ENCODE results near the gene GRB2.
A peak's percentile ranks its signal among the peaks of the same experiment; 100 is the strongest.
"Not testable (repeated sequence)": the region's sequence is repeated elsewhere in the genome, so short reads cannot be mapped to it uniquely, and the experiment has no call there.

GRB2 gene

DNA sequence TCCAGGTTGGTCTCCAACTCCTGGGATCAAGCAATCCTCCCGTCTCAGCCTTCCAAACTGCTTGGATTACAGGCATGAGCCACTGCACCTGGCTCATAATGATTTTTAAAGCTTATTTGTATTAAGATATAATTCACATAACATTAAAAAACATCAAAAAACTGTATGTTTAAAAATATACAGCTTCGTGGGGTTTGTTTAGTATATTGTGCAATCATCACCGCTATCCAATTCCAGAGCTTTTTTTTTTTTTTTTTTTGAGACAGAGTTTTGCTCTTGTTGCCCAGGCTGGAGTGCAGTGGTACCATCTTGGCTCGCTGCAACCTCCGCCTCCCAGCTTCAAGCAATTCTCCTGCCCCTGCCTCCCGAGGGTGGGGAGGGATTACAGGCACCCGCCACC, 105.2 kb downstream of the GRB2 start:
- H3K27ac ChIP-seq: no peak overlapping the region
- H2AFZ ChIP-seq: no peak overlapping the region
- no peaks in the 10 kb centered on the region for H3K79me2 ChIP-seq
- H3K36me3 ChIP-seq (ENCODE audit: control insufficient read depth, insufficient read depth, low read length): no peaks in the 10 kb centered on the region
- H3K27me3 ChIP-seq (ENCODE audit: control insufficient read depth, insufficient read depth, low read length): no peaks in the 10 kb centered on the region
- H3K4me3 ChIP-seq (ENCODE audit: low read depth, low read length): no peak overlapping the region
- H3K4me2 ChIP-seq (ENCODE audit: low read length): no peak overlapping the region
- TF ChIP-seq, protein P1, sequence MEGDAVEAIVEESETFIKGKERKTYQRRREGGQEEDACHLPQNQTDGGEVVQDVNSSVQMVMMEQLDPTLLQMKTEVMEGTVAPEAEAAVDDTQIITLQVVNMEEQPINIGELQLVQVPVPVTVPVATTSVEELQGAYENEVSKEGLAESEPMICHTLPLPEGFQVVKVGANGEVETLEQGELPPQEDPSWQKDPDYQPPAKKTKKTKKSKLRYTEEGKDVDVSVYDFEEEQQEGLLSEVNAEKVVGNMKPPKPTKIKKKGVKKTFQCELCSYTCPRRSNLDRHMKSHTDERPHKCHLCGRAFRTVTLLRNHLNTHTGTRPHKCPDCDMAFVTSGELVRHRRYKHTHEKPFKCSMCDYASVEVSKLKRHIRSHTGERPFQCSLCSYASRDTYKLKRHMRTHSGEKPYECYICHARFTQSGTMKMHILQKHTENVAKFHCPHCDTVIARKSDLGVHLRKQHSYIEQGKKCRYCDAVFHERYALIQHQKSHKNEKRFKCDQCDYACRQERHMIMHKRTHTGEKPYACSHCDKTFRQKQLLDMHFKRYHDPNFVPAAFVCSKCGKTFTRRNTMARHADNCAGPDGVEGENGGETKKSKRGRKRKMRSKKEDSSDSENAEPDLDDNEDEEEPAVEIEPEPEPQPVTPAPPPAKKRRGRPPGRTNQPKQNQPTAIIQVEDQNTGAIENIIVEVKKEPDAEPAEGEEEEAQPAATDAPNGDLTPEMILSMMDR (IDR thresholded peaks at IDR 0.05): no peak
- H3K9me3 ChIP-seq (ENCODE audit: control insufficient read depth, low read length): no peaks in the 10 kb centered on the region
- no peaks in the 10 kb centered on the region for H3K4me1 ChIP-seq
- no peak overlapping the region for H3K9ac ChIP-seq

DNA sequence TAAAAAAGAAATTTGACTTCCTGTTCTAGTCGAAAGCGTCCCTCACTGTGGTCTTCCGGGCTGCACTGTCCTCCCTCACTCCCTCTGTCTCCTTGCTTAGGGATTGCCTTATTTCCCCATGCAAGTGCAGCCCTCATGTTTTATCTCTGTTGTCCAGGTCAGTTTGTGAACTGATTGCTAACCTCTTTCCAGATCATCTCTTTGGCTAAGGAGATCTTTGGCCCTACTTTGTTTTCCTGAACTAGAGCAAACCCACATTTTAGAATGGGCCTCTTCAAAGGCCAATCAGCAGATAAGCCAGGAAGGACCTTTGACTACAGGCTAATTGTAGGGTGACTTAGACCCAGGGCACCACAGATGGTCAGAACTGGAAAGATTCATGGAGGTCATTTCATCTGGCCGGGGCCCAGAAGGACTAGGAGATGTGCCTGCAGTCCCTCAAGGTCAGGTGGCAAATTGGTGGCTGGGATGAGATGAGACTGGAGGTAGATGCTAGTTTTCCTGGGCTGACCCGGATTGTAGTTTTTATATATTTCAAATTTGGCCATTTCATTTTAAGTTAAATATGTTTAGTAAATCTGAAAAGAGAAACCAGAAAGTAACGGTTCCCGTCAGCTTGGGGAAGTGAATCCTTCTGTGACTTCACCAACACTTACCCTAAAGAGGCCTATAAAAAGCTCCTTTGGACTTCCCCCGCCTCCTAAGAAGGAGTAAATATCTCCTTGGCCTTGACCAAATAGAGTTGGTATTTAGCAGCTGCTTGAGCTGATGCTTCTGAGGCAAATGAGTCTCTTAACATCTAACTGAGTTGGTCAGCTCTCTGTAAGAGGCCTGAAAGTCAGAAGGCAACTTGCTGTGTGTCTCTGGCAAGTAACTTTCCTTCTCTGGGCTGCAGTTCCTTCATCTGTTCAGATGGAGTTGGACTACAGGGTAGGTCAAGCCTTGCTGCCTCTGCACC, 110.0 kb downstream of the GRB2 start:
- Histone ChIP-seq H3K36me3 (ENCODE audit: control insufficient read depth, insufficient read depth, low read length) (no peaks in the 10 kb centered on the region), H3K9me3 (ENCODE audit: control insufficient read depth, low read length) (no peaks in the 10 kb centered on the region), H3K4me2 (ENCODE audit: low read length) (no peak overlapping the region), H3K4me3 (ENCODE audit: low read depth, low read length) (no peak overlapping the region), H3K9ac (no peak overlapping the region), H2AFZ (no peak overlapping the region), H3K27ac (peak overlapping the region; percentile 11), H3K27me3 (ENCODE audit: control insufficient read depth, insufficient read depth, low read length) (no peaks in the 10 kb centered on the region), H3K79me2 (no peaks in the 10 kb centered on the region), H3K4me1 (no peaks in the 10 kb centered on the region)
- TF ChIP-seq, protein P1 (IDR thresholded peaks at IDR 0.05): no peak

- not testable (repeated sequence) for H3K27ac ChIP-seq; H3K27me3 ChIP-seq (ENCODE audit: control insufficient read depth, insufficient read depth, low read length); H3K9me3 ChIP-seq (ENCODE audit: control insufficient read depth, low read length); H3K9ac ChIP-seq; H3K79me2 ChIP-seq; H3K4me3 ChIP-seq (ENCODE audit: low read depth, low read length); H2AFZ ChIP-seq; H3K4me2 ChIP-seq (ENCODE audit: low read length); H3K4me1 ChIP-seq; H3K36me3 ChIP-seq (ENCODE audit: control insufficient read depth, insufficient read depth, low read length)
Observed at GRCh38 chr17:75292810-75293448, 112.5 kb downstream of the GRB2 start.

DNA sequence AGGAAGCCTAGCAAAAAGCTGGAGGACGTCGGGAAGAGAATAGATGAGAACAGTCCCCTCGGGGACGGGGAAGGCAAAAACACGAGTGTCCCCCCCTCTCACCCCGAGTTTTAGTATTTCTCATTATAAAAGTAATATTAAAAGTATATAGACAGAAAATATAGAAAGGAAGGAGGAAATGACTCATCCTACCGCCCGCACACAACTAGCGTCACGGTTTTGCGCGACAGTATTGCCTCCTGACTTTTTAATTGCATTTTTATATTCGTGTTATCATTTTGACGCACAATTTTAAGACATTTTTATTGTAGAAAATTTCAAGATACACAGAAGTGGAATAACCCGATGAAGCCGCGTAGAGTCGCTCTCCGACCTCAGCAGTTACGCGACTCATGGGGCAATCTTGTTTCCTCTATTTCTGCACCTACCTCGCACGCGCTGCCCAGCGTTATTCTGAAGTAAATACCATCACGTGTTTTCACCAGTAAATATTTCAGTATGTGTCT, 115.6 kb downstream of the GRB2 start:
- Histone ChIP-seq H3K4me1 (no peaks in the 10 kb centered on the region), H3K9me3 (ENCODE audit: control insufficient read depth, low read length) (no peaks in the 10 kb centered on the region), H3K36me3 (ENCODE audit: control insufficient read depth, insufficient read depth, low read length) (no peaks in the 10 kb centered on the region), H2AFZ (peak overlapping the region; percentile 96), H3K4me2 (ENCODE audit: low read length) (peak overlapping the region; percentile 75), H3K9ac (no peak overlapping the region), H3K79me2 (peaks cover 3% of the 10 kb centered on the region), H3K27ac (peak overlapping the region; percentile 83), H3K4me3 (ENCODE audit: low read depth, low read length) (peak overlapping the region; percentile 65), H3K27me3 (ENCODE audit: control insufficient read depth, insufficient read depth, low read length) (no peaks in the 10 kb centered on the region)
- TF ChIP-seq, protein P1 (IDR thresholded peaks at IDR 0.05): peak; percentile 20

DNA sequence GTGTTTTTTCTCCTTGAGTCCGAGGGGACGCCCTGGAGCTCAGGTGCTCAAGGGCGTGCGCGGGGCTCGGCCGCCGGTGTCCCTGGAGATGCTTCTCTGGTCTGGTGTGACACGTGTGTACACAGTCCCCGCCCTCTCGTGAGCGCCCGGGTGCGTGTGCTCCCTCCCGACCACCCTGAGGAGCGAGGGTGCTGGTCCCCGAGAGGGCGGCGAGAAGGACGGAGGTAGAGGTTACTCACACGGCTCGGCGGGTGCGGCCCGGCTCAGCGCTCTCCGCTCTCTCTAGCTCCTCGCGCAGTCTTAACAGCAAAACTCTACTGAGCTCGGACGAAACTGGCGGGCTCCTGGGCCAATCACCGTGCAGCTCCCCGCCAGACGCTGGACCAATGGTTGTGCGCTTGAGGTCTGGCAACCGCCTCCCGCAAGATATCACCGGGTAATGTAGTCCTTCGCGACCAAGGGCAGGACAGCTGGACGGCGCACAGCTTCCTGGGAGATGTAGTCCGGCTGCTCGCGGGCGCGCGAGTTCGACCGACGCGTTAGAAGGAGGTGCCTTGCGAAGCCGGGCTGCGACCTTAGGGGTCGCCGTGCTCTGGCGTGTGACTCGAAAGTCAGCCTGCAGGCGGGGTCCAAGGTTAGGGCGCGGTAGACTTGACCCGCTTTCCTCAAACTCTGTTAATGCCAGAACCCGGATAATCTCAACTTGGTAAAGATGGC, 116.2 kb downstream of the GRB2 start, which contains the start of gene SLC25A19:
Gene SLC25A19, minus strand, starts transcription at position 319 of the 717 bp plus-strand sequence. CDS start 2,669 bp downstream, outside the sequence.
- H3K4me2 ChIP-seq (ENCODE audit: low read length): peak within 1 kb of the TSS; percentile 75
- TF ChIP-seq, protein P1 (IDR thresholded peaks at IDR 0.05): no peak
- no peak within 1 kb of the TSS for H3K9ac ChIP-seq
- H3K4me1 ChIP-seq: no peaks in the 10 kb centered on the region
- H3K27ac ChIP-seq: peak within 1 kb of the TSS; percentile 83
- peak within 1 kb of the TSS; percentile 65 for H3K4me3 ChIP-seq (ENCODE audit: low read depth, low read length)
- no peaks in the 10 kb centered on the region for H3K9me3 ChIP-seq (ENCODE audit: control insufficient read depth, low read length)
- H3K79me2 ChIP-seq: peaks cover 3% of the 10 kb centered on the region
- H3K27me3 ChIP-seq (ENCODE audit: control insufficient read depth, insufficient read depth, low read length): no peaks in the 10 kb centered on the region
- H3K36me3 ChIP-seq (ENCODE audit: control insufficient read depth, insufficient read depth, low read length): no peaks in the 10 kb centered on the region
- H2AFZ ChIP-seq: peak within 1 kb of the TSS; percentile 96
